GM12878 (cell line): Measurements from ENCODE around the gene DNAJC22.

Experiments
- BHLHE40 ChIP-seq, 2 experiments: fragments of 450-650 bp in 1 of 2; IDR thresholded peaks; 2 replicates each; pipeline ENCODE4 v1.6.1; 2011 to 2017; ENCODE audit warnings: low read depth in 2 of 2, borderline replicate concordance in 1 of 2, improper control_type of control experiment in 1 of 2, low read length in 1 of 2, mild to moderate bottlenecking in 1 of 2
- CTCF ChIP-seq, 3 experiments: IDR thresholded peaks in 2 of 3; conservative IDR thresholded peaks in 1 of 3; 2 replicates each; pipeline ENCODE4 v1.5.1; 2011; ENCODE audit warnings: low read depth in 3 of 3, low read length in 3 of 3, mild to moderate bottlenecking in 3 of 3, control low read depth in 2 of 3, moderate library complexity in 2 of 3, inconsistent platforms in 1 of 3, mixed read lengths in 1 of 3; ENCODE audit not compliant: control insufficient read depth in 2 of 3, insufficient read depth in 1 of 3; ENCODE audit errors: extremely low read depth in 1 of 3
- NBN ChIP-seq: fragments of 450-650 bp; IDR thresholded peaks from 2 replicates; pipeline ENCODE4 v1.6.1; 2016
- NFYB ChIP-seq: IDR thresholded peaks from 2 replicates; pipeline ENCODE4 v1.6.1; 2011; ENCODE audit warnings: low read depth, mild to moderate bottlenecking, low read length, improper control_type of control experiment, moderate library complexity; ENCODE audit not compliant: insufficient read depth
- ZNF687 ChIP-seq: fragments of 450-650 bp; IDR thresholded peaks from 2 replicates; pipeline ENCODE4 v1.6.1; 2017; ENCODE audit warnings: mild to moderate bottlenecking, moderate library complexity
- ZSCAN29 ChIP-seq: fragments of 450-650 bp; IDR thresholded peaks from 2 replicates; pipeline ENCODE4 v1.6.1; 2017; ENCODE audit warnings: mild to moderate bottlenecking, moderate library complexity

DNA sequence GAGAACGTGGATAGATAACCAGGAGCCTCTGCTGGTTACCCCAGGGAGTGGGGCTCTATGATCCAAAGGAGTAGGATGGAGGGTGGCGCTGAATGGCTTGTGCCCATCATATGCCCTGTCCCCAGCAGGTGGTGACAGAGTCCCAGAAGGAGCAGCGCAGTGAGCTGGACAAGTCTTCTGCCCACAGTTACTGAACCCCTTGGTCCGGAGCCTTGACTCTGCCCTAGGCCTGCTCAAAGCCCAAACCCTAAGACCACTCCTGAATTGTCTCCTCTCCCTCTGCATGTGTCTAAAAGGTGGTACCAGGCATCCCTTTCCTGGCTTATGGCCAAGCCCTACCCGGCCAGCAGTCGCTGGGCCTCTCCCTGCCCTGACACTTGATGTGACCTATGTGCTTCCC, 48.5 kb upstream of the DNAJC22 start:
- TF ChIP-seq CTCF (IDR thresholded peaks at IDR 0.05 in 2 of 3, conservative IDR thresholded peaks at IDR 0.05 in 1 of 3; ENCODE audit: control insufficient read depth in 2 of 3, extremely low read depth in 1 of 3, insufficient read depth in 1 of 3, low read depth in 3 of 3, low read length in 3 of 3), result peak in 2 of 3 experiments; percentile 25 to 26; a peak in 3 of 6 replicates
- TF ChIP-seq ZNF687, result no peak
- no peak for TF ChIP-seq BHLHE40 (IDR thresholded peaks at IDR 0.05; ENCODE audit: borderline replicate concordance in 1 of 2, low read depth in 2 of 2, low read length in 1 of 2)
- TF ChIP-seq ZSCAN29, result no peak
- TF ChIP-seq NBN, result no peak
- no peak for TF ChIP-seq NFYB
